ENCODE measurements around the gene KIF17.
"Not testable (repeated sequence)": the region's sequence is repeated elsewhere in the genome, so short reads cannot be mapped to it uniquely, and the experiment has no call there.

KIF17 gene

DNA sequence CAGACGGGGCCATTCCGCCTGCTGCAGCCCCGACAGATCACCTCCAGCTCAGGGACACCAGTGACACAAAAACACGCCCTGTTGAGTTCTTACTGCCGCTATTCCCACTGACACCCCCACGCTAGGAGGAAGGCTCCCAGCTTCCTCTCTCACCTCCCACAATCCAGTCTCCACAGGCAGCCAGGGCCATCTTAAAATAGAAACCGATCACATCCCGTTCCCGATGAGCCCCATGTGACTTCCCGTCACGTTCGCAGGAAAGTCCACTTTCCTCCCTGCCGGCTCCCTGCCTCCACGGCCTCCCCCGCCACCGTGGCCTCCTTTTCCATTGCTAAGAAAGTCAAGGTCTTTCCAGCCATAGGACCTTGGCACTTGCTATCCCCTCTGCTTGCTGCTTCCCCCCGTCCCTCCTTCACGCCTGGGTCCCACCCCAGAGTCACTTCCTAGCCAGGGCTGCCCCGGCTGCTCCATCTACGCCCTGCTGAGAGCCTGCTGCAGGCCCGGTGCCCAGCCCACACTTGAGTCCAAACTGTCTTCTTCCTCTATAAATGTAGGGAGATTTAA is 32.6 kb downstream of the KIF17 start:
- no peak for DNase-seq

DNA sequence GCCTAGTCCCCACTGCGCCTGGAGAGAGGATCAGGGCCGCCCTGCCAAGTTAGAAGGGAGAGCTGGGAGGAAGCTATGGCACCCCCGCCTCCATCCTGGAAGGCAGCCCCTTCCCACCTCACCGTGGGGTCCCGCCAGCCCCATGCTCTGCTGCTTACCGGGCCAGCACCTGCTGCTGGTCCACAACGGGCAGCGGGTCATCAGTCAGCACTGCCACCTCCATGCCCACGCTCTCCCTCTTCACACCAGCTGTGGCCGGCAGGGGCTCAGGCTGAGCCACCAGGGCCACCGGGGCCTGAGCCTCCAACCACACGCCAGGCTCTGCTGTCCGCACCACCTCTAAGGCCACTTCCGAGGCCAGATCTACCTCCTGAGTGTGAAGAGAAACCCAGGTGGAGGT is 33.2 kb downstream of the KIF17 start:
- no peak for DNase-seq

DNA sequence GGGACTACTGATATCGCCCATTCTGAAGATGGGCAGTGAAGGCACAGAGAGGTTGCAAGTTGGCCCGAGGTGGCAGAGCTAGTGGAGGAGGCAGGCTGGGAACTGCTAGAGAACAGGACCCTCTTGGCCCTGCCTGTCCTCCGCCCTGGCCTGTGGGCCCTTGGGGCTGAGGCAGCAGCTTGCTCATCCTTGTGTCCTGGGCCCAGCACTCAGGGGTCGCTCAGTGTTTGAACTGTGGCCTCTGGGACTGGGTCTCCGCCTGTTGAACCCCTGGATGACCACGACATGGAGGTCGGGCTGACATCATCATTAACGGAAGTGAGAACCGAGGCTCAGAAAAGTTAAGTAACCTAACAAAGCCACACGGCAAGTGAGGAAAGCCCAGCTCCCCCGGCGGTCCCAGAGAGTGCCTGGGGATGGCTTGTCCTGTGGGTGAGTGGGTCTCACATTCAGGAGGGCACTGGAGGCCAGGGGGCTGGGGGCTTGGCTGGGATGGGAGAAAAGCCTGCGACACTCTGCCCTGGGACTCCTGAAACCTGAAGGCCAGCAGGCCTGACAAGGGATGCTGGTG is 33.7 kb downstream of the KIF17 start:
- no peak for DNase-seq

DNA sequence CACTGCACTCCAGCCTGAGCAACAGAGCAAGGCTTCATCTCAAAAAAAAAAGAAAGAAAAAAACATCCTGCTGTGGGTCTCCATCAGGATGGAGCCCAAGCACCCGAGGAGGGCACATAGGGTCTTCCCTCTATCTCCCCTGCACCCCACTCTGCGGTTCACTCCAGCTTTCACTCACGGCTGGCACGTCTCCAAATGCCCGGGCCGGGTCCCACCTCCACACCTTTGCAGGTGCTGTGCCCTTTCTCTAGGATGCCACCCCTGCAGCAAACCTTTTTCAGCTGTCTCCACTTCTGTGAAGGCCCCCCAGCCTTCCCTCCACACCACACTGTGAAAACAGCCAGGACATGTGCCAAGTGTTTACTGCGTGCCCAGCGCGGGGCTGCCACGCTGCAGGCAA is 34.2 kb downstream of the KIF17 start:
- no peak for DNase-seq

DNA sequence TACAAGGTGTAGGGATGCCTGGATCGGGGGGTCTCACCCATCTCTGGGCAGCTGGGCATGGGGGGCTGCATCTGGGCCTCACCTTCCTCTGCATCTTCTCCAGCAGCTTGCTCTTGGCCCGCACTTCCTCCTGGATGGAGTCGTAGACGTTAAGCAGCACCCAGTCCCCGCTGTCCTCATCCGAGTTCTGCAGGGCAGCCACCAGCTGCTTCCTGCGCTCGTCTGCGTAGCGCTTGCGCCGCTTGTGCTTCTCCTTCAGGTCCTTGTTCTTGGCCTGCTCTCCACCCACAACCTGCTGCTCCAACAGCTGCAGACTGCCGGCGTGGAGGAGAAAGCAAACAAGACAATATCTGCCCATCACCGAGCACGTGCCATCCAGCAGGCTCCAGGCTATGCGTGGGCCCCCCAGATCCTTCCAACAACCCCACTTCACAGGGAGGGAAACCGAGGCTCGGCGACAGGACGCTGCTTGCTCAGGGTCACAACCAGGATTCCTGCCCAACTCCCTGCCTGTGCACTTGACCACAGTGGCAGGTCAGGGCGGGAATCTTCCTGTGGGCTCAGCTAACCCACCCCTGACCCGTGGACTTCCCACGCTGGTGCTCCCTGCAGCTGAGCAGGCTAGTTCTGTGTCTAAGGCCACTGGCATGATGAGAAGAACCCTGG is 35.1 kb downstream of the KIF17 start:
- DNase-seq = no peak

DNA sequence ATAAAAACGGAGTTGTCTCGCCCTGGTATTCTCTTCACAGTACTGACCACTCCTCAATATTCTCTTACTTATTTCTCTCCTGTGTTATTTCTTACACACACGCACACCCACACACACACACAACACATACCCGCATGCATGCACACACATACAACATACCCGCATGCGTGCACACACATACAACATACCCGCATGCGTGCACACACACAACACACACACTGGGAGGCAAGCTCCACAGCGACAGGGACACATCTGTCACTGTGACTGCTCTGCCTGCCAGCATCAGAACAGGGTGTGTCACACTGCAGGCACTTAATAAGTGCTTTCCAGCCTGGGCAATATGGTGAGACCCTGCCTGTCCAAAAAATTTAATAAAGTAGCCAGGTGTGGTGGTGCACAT is 35.8 kb downstream of the KIF17 start:
- no peak for DNase-seq

DNA sequence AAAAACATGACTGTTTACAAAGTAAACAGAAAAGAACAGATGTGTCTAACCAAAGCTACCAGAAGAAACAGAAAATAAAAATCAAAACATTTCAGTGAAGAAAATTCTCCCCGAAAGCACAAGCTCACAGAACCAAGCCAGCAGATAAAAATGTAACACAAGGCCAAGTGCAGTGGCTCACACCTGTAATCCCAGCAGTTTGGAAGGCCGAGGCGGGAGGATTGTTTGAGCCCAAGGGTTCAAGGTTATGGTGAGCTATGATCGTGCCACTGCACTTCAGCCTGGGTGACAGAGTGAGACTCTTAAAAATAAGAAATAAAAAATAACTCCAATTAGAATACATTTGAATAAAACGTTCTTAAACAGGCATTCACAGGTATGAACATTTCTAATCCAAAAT is 37.5 kb downstream of the KIF17 start:
- no peak for DNase-seq

DNA sequence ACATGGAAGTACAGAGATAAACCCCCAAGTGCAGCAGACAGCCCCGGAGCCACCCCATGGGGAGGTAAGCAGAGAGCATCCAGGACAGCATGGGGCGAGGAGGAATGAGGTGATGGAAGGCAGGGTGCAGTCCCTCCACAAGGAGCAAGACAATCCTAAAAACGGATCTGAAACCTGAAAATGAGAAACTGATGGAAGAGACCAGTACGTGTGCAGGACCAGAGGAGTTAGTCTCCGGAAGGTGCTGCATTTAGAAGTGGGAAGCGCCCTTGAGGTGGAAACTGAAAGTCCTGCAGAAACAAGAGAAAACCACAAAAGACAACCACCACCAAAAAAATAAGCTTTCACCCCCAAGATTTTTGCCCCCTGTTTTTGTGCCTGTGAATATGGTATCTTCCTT is 39.2 kb downstream of the KIF17 start:
- DNase-seq = no peak

DNA sequence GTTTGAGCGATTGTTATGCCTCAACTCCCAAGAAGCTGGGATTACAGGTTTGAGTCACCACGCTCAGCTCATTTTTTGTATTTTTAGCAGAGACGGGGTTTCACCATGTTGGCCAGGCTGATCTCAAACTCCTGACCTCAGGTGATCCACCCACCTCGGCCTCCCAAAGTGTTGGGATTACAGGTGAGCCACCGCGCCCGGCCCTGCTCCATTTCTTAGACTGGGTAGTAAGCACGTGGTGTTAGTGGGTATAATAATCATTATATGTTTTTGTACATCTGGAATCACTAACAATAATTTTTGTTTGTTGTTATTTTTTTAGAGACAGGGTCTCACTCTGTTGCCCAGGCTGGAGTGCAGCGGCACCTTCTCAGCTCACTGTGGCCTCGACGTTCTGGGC is 44.2 kb downstream of the KIF17 start:
- not testable (repeated sequence) for DNase-seq

DNA sequence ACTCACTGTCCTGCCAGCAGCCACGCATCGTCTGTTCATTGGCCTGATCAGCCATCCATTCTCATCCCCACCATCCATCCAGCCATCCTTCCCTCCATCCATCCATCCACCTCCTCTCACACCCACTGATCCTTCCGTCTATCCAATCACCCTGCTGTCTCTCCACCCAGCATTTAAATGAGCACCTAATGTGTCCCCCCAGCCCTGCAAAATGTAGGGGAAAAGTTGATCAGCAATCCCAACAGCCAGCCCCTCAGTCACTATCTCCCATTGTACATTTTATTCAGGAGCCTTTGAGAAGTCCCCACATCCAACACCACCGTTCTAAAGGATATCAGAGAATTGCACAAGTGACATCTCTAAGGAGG is 45.6 kb downstream of the KIF17 start:
- DNase-seq = no peak

DNA sequence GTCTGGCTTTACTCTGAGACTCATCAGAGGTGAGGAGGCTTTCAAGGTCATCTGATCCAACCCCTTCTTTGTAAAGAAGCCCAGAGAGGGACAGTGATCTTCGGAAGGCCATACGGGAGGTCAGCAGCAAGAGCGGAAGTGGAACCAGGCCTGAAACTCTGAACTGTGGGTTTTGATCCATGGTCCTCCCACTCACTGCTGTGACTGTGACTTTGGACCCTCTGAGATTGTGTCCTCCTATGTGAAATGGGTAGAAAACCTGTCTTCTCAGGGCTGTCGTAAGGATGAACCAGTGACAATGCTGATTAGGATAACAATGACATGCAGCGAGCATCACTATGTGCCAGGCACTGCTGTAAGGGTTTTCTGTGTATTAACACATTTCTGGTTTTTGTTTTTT is 46.9 kb downstream of the KIF17 start:
- DNase-seq = no peak

DNA sequence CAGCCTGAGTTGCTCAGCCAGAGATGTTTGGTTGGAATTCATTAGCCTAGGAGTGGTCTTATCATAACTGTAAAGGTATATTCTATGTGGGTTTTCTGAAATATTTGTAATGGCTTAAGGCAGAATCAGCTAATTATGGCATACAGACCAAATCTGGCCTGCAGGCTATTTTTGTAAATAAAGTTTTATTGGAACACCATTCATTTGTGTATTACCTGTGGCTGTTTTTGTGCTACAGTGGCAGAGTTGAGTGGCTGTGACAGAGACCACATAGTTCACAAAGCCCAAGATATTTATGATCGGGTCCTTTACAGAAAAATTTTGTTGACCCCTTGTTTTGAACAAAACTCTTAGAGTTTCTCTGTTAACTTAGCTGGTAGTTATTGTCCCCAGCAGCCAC is 49.2 kb downstream of the KIF17 start:
- DNase-seq = no peak

DNA sequence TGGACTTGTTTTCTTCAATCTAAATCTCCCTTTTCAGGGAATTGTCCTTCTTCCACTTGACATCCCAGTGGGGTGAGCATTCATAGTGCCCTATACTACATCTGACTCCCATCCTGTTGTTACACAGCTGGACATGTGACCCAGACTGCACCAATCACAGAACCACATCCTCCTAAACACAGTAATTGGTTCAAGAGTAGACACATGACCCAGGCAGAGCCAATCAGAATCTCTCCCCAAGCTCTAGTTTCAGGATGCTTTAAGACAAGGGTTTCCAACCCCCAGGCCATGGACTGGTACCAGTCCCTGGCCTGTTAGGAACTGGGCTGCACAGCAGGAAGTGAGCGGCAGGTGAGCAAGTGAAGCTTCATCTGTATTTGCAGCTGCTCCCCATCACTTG is 51.0 kb downstream of the KIF17 start:
- no peak for DNase-seq

DNA sequence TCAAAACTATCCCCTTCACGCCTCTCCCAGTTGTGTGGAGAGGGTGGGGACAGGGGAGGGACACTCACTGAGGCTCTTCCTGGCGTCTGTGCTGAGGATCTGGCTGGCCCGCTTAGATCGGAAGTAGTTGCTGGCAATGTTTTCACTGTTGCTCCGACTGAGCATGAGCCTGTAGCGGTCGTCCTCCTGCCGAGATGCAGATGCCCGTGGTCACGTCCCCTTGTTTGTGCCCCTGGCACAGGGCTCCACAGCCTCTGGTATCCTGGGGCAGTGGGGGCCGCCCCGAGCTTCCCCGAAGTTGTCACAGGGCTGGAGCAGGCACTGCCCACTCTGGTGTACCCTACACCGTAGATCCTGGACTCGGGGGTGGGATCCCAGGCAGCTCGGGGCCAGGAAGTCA is 51.7 kb downstream of the KIF17 start:
- DNase-seq = no peak

DNA sequence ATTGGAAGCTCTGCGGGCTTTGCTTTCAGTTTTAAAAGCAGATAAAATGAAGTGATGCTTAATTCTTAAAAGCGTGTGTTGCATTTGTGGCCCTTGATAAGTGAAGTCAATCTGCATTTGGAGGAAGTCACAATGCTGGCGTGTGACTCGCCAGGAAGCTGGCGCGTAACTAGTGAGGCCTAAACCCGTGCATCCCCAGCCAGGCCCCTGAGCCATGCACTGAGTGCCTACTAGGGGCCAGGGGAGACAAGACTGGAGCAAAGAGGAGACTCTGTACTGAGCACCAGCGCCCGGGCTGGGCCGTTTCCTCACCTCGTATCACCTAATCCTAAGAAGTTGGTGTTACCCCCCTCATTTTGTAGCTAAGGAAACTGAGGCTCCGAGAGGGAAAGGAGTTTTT is 52.1 kb downstream of the KIF17 start:
- no peak for DNase-seq

DNA sequence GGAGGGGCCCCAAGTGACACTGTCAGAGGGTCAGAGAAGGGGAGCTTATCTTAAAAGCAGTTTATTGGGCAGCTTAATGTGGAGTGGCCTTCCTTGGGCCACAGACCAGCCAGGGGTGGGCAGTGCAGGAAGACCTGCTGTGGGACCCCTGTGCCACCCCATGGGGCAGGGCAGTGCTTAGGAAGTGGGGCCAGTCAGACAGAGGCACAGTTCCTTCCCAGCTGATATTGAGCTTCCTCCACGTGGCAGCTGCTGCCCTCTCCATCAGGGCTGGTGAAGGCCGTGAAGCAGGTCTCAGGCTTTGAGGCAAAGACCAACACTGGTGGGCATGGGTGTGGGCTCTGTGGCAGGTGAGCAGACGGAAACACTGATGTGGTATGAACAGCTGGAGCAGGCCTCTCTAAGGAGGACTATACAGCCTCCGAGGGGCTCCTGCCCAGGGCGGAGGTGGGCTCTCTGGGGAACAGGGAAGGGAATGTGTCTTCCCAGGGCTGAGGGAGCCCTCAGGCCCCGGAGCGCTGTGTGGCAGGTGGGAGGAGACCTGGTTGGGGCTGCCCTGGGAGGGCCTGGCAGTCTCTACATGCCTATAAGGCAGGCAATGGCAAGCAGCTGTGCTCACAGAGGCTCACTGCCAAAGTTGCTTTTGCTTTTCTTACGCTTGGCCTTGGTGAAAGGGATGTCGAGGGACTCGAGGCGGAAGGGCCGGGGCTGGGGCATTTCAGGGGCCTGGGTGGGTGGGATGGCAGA is 53.7 kb downstream of the KIF17 start:
- no peak for DNase-seq

DNA sequence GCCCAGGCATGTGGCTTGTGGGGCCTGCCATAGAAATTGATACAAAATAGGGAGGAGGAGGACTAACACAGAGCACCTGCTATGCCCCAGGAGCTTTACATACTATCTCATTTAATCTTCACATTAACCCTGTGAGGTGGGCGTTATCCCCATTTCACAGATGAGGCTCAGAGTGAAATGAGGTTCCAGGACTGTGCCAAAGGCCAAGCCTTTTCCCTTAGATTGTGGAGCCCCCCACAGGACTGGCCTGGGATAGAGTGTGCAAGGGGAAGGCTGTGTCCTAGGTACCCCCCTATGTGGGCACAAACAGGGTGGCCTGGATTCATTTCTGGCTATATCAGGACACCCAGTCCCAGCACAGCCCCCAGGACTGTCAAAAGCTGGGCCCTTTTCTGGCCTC is 54.4 kb downstream of the KIF17 start:
- DNase-seq = no peak

DNA sequence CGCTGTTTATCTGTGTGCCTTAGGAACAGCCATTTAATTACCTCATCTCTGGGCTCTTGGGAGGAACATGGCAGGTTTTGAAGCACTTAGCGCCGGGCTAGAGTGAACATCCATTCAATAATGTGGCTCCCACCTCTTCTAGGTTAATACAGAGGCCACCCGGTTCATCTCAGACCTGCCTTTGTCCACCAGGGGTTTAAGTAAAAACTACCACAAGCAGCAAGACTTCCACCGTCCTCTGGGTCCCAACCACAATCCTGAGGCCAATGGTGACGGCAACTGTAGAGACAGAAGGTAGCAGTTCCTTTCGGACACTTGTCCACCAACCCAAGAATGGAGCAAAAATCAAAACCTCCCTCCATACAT is 55.7 kb downstream of the KIF17 start:
- DNase-seq = no peak

DNA sequence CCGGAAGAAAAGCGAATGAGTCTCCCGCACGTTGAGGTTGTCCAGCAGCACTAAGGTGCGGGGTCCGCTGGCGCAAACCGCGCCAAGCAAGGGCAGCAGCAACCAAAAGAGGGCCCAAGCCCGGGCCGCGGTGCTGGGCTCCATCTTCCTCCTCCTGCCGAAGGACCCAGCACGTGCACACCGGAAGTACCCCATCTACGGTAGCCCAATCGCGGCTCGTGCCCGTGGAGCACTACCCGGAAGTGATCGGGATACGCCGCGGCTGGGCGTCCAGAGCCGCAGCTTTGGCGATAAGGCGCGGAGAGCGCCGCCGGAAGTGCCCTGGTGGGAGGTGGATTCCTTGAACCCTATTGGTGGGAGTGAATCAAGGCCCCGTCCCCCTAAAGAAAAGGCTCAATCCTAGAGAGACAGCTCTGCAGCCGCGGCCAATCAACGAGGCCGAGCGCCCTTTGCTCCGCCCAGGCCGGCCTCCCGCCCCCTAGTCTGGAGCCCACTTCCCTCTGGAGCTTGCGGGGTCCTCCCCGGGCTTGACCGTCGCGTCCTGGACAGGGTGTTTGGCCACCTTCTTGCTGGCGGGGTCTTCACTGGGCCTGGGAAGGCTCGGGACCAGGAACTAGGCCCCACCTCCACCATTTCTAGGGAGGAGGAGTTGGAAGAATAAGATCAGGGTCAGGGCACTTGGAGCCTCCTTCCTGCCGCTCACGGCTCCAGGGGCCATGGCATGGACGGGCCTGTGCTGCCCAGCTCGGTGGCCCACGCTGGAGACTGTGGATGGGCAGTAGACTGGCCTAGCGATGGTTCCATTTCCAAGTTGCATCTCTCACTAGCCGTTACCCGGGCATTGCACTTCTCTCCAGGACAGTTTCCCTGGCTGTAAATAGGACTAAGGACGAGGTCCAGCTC is 56.3 kb downstream of the KIF17 start, which contains the start of gene DDOST:
Gene DDOST (minus strand): TSS at position 163 of the 903 bp plus-strand sequence. CDS start 19 bp downstream, at position 144.
- DNase-seq = peak; percentile 87

DNA sequence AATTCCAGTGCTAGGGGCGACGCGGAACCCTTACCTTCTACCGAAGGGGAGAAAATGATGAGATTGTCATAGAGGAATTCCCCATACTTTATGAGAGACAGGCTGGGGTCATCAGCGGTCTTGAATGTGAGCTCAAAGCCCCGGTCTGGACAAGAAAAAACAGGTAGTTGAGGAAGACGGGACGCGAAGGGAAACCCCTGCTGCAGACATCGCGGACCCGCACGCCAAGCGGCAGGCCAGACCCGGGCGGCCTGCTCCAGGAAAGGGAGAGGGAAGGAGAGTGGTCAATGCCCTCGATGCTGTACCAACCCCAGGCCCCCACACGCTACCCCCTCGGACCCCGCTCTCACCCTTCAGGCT is 57.0 kb downstream of the KIF17 start:
- DNase-seq = peak; percentile 7

DNA sequence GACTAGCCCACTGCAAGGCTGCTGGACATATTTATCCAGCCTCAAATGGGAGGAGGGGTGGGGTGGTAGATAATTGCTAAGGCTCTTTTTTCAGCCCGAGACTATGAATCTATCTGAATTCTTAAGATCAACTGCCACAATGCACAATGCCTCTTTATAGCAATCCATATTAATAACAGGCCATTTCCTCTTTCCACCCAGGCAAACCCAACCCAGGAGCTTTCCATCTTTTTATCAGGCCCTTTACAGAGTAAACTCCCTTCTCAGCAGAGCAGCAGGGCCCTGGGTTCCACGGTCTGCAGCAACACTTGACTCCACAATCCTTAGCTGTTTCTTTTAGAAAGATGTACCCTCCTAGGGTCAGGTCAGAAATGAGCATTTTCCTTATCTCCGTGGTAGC is 57.4 kb downstream of the KIF17 start:
- no peak for DNase-seq

DNA sequence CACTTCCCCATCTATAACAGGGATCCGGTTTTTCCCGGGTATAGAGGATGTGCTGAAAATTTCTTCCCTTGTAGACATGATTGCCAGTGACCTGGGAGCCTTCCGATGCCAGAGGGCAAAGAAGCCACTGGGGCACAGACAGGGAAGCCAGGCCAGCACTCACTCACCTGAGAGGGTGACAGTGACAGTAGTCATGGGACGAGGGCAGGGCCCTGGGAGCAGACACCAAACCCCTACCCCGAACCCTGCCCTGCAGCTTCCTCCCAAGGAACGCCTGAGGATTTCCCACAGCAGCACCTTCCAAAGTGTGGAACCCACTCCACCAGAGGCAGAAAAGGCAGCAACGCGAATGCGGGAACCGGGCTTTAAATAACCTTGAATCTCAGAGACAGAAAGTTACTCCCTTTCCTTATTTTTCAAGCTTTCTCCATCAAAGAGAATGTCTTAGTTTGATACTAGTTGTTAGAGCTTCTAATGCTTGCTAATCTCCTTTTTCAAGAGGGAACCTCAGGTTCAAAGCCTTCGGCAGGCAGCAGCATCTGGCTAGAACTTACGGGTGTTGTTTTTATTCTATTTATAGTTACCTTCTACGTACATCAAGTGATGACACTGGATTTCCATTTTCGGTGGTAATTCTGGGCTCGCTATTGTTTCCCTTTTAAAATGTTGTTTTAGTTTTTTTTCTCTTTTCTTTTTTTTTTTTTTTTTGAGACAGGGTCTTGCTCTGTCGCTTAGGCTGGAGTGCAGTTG is 59.5 kb downstream of the KIF17 start:
- no peak for DNase-seq

Measured in T-helper 9 cell (primary cell).